ENCODE measurements around the gene ZNF583. TPM values are rescaled to one million over a fixed set of nuclear protein-coding genes. Genes with fewer than 3 reads are reported as not detected.

The ZNF583 gene
- polyA plus RNA-seq, 1 of the 3 experiments (the other 2 are of a cell fraction) = 1.9 TPM

DNA sequence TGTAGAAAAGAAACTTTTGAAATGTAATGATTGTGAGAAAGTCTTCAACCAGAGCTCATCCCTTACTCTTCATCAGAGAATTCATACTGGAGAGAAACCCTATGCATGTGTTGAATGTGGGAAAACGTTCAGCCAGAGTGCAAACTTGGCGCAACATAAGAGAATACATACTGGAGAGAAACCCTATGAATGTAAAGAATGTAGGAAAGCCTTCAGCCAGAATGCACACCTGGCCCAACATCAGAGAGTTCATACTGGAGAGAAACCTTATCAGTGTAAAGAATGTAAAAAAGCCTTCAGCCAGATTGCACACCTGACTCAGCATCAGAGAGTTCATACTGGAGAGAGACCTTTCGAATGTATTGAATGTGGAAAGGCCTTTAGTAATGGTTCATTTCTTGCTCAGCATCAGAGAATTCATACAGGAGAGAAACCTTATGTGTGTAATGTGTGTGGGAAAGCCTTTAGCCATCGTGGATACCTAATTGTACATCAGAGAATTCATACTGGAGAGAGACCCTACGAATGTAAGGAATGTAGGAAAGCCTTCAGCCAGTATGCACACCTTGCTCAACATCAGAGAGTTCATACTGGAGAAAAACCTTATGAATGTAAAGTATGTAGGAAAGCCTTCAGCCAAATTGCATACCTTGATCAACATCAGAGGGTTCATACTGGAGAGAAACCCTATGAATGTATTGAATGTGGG, 19.3 kb downstream of the ZNF583 start:
- H4K20me1 ChIP-seq (ENCODE audit: insufficient read depth) = no peaks in the 10 kb centered on the region
- peaks cover 41 to 65% of the 10 kb centered on the region in 2 experiments for H3K36me3 ChIP-seq (replicated peaks in 1 of 2; ENCODE audit: control insufficient read depth in 1 of 2, insufficient read depth in 2 of 2, low read length in 1 of 2)
- WGBS (ENCODE audit: low lambda C conversion rate) = 82% methylated on average over 5 of the region's 5 CpGs
- CTCF ChIA-PET = no interaction called here
- no peaks in the 10 kb centered on the region for H3K9me2 ChIP-seq
- no peaks in the 10 kb centered on the region for H3K27me3 ChIP-seq (ENCODE audit: insufficient read depth)
- H3K9me3 ChIP-seq = peaks cover 89% of the 10 kb centered on the region
- H3F3A ChIP-seq (replicated peaks; ENCODE audit: insufficient read depth) = peaks cover 22% of the 10 kb centered on the region
- no peak overlapping the region for H3K4me2 ChIP-seq
- POLR2A ChIA-PET = no interaction called here
- H3K4me3 ChIP-seq (ENCODE audit: low read depth in 2 of 2, low read length in 1 of 2) = no peak overlapping the region; a peak in 1 of 4 replicates
- no peak overlapping the region for H3K27ac ChIP-seq (ENCODE audit: low read depth in 2 of 2, low read length in 1 of 2)
- no peak overlapping the region for H2AFZ ChIP-seq (ENCODE audit: low read depth)
- DNase-seq = no peak
- no peaks in the 10 kb centered on the region for H3K4me1 ChIP-seq (ENCODE audit: control insufficient read depth in 1 of 2, insufficient read depth in 2 of 2, low read depth in 1 of 2, low read length in 1 of 2)
- H3K79me2 ChIP-seq (ENCODE audit: insufficient read depth) = no peaks in the 10 kb centered on the region
- TF ChIP-seq SMC3 (IDR thresholded peaks at IDR 0.05; ENCODE audit: low read depth, low read length) (no peak), NRF1 (IDR thresholded peaks at IDR 0.05; ENCODE audit: low read depth, low read length) (no peak), RAD21 (IDR thresholded peaks at IDR 0.05; ENCODE audit: low read length) (no peak), JUND (IDR thresholded peaks at IDR 0.05) (no peak), FOXJ3 (CRISPR knock-in tag; IDR thresholded peaks at IDR 0.05) (no peak), NFIC (IDR thresholded peaks at IDR 0.05; ENCODE audit: borderline replicate concordance) (no peak), RFX5 (IDR thresholded peaks at IDR 0.05; ENCODE audit: low read length) (no peak), GABPA (IDR thresholded peaks at IDR 0.05; ENCODE audit: low read depth) (no peak), TEAD4 (IDR thresholded peaks at IDR 0.05; ENCODE audit: borderline replicate concordance, insufficient read depth) (no peak), GATA2 (CRISPR knock-in tag; IDR thresholded peaks at IDR 0.05) (no peak)
- TF ChIP-seq, protein P1, sequence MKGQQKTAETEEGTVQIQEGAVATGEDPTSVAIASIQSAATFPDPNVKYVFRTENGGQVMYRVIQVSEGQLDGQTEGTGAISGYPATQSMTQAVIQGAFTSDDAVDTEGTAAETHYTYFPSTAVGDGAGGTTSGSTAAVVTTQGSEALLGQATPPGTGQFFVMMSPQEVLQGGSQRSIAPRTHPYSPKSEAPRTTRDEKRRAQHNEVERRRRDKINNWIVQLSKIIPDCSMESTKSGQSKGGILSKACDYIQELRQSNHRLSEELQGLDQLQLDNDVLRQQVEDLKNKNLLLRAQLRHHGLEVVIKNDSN (IDR thresholded peaks at IDR 0.05; ENCODE audit: borderline replicate concordance, low read depth) = no peak
- TF ChIP-seq, protein P2, sequence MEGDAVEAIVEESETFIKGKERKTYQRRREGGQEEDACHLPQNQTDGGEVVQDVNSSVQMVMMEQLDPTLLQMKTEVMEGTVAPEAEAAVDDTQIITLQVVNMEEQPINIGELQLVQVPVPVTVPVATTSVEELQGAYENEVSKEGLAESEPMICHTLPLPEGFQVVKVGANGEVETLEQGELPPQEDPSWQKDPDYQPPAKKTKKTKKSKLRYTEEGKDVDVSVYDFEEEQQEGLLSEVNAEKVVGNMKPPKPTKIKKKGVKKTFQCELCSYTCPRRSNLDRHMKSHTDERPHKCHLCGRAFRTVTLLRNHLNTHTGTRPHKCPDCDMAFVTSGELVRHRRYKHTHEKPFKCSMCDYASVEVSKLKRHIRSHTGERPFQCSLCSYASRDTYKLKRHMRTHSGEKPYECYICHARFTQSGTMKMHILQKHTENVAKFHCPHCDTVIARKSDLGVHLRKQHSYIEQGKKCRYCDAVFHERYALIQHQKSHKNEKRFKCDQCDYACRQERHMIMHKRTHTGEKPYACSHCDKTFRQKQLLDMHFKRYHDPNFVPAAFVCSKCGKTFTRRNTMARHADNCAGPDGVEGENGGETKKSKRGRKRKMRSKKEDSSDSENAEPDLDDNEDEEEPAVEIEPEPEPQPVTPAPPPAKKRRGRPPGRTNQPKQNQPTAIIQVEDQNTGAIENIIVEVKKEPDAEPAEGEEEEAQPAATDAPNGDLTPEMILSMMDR (IDR thresholded peaks at IDR 0.05) = no peak
- TF ChIP-seq, protein P3, sequence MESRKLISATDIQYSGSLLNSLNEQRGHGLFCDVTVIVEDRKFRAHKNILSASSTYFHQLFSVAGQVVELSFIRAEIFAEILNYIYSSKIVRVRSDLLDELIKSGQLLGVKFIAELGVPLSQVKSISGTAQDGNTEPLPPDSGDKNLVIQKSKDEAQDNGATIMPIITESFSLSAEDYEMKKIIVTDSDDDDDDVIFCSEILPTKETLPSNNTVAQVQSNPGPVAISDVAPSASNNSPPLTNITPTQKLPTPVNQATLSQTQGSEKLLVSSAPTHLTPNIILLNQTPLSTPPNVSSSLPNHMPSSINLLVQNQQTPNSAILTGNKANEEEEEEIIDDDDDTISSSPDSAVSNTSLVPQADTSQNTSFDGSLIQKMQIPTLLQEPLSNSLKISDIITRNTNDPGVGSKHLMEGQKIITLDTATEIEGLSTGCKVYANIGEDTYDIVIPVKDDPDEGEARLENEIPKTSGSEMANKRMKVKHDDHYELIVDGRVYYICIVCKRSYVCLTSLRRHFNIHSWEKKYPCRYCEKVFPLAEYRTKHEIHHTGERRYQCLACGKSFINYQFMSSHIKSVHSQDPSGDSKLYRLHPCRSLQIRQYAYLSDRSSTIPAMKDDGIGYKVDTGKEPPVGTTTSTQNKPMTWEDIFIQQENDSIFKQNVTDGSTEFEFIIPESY (IDR thresholded peaks at IDR 0.05; ENCODE audit: borderline replicate concordance, low read depth) = no peak
- no peak overlapping the region for H3K9ac ChIP-seq

DNA sequence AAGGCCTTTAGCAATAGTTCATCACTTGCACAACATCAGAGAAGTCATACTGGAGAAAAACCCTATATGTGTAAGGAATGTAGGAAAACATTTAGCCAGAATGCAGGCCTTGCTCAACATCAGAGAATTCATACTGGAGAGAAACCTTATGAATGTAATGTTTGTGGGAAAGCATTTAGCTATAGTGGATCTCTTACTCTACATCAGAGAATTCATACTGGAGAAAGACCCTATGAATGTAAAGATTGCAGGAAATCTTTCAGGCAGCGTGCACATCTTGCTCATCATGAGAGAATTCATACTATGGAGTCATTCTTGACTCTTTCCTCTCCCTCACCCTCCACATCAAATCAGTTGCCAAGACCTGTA, 19.8 kb downstream of the ZNF583 start:
- DNase-seq = no peak
- no peak overlapping the region for H3K27ac ChIP-seq (ENCODE audit: low read depth in 2 of 2, low read length in 1 of 2)
- 93% methylated on average over 1 of the region's 1 CpG for WGBS (ENCODE audit: low lambda C conversion rate)
- H3K9ac ChIP-seq = no peak overlapping the region
- POLR2A ChIA-PET = no interaction called here
- no peak overlapping the region for H3K4me2 ChIP-seq
- no peaks in the 10 kb centered on the region for H4K20me1 ChIP-seq (ENCODE audit: insufficient read depth)
- no peaks in the 10 kb centered on the region for H3K4me1 ChIP-seq (ENCODE audit: control insufficient read depth in 1 of 2, insufficient read depth in 2 of 2, low read depth in 1 of 2, low read length in 1 of 2)
- no peaks in the 10 kb centered on the region for H3K9me2 ChIP-seq
- peaks cover 37 to 59% of the 10 kb centered on the region in 2 experiments for H3K36me3 ChIP-seq (replicated peaks in 1 of 2; ENCODE audit: control insufficient read depth in 1 of 2, insufficient read depth in 2 of 2, low read length in 1 of 2)
- H2AFZ ChIP-seq (ENCODE audit: low read depth) = no peak overlapping the region
- no peak overlapping the region for H3K4me3 ChIP-seq (ENCODE audit: low read depth in 2 of 2, low read length in 1 of 2)
- no peaks in the 10 kb centered on the region for H3K79me2 ChIP-seq (ENCODE audit: insufficient read depth)
- H3K27me3 ChIP-seq (ENCODE audit: insufficient read depth) = no peaks in the 10 kb centered on the region
- CTCF ChIA-PET = no interaction called here
- peaks cover 22% of the 10 kb centered on the region for H3F3A ChIP-seq (replicated peaks; ENCODE audit: insufficient read depth)
- H3K9me3 ChIP-seq = peaks cover 89% of the 10 kb centered on the region
- TF ChIP-seq FOXM1 (IDR thresholded peaks at IDR 0.05; ENCODE audit: low read depth) (no peak), MXI1 (IDR thresholded peaks at IDR 0.05; ENCODE audit: low read depth, low read length) (no peak), TAF1 (IDR thresholded peaks at IDR 0.05; ENCODE audit: borderline replicate concordance, low read depth, low read length) (no peak), RAD21 (IDR thresholded peaks at IDR 0.05; ENCODE audit: low read length) (no peak), JUND (IDR thresholded peaks at IDR 0.05) (no peak), EZH2phosphoT487 (IDR thresholded peaks at IDR 0.05; ENCODE audit: borderline replicate concordance, low read depth) (no peak)
- TF ChIP-seq, protein P4, sequence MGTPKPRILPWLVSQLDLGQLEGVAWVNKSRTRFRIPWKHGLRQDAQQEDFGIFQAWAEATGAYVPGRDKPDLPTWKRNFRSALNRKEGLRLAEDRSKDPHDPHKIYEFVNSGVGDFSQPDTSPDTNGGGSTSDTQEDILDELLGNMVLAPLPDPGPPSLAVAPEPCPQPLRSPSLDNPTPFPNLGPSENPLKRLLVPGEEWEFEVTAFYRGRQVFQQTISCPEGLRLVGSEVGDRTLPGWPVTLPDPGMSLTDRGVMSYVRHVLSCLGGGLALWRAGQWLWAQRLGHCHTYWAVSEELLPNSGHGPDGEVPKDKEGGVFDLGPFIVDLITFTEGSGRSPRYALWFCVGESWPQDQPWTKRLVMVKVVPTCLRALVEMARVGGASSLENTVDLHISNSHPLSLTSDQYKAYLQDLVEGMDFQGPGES (IDR thresholded peaks at IDR 0.05; ENCODE audit: low read depth, low read length) = no peak
- TF ChIP-seq, protein P1 (IDR thresholded peaks at IDR 0.05; ENCODE audit: borderline replicate concordance, low read depth) = no peak
- TF ChIP-seq, protein P3 (IDR thresholded peaks at IDR 0.05; ENCODE audit: borderline replicate concordance, low read depth) = no peak
